Small intestine (tissue), 7 donors: ENCODE data around the gene MMADHC. TPM values are rescaled to one million over a fixed set of nuclear protein-coding genes. Genes with fewer than 3 reads are reported as not detected.

Experiments
- DNase-seq, 2 donors: peaks; one replicate each; pipeline versions ENCODE4 v3.0.0 to v3.0.0-alpha.2; 2013
- FAIRE-seq: peaks from 2 replicates; lab custom pipeline; 2012; peaks lifted over from hg19 to GRCh38; lab: Jason Lieb, UNC
- H3K27ac ChIP-seq, 3 donors: one replicate each; pipeline ENCODE4 v1.5.1; 2013; ENCODE audit warnings: low read length in 2 of 3, mild to moderate bottlenecking in 2 of 3, control low read depth in 1 of 3, inconsistent platforms in 1 of 3, low read depth in 1 of 3, moderate library complexity in 1 of 3
- H3K27me3 ChIP-seq, 3 donors: one replicate each; pipeline ENCODE4 v1.6.1; 2013; ENCODE audit warnings: low read length in 3 of 3, inconsistent platforms in 1 of 3; ENCODE audit not compliant: control insufficient read depth in 3 of 3, insufficient read depth in 3 of 3
- H3K36me3 ChIP-seq, 3 donors: one replicate each; pipeline ENCODE4 v1.6.1; 2013; ENCODE audit warnings: low read length in 3 of 3, inconsistent platforms in 1 of 3, low read depth in 1 of 3, mild to moderate bottlenecking in 1 of 3, moderate library complexity in 1 of 3; ENCODE audit not compliant: control insufficient read depth in 3 of 3, insufficient read depth in 2 of 3
- H3K4me1 ChIP-seq, 3 donors: one replicate each; pipeline ENCODE4 v1.6.1; 2013; ENCODE audit warnings: low read length in 2 of 3, inconsistent platforms in 1 of 3, low read depth in 1 of 3, mild to moderate bottlenecking in 1 of 3, moderate library complexity in 1 of 3; ENCODE audit not compliant: control insufficient read depth in 3 of 3, insufficient read depth in 2 of 3
- H3K4me3 ChIP-seq, 3 donors: one replicate each; pipeline ENCODE4 v1.5.1; 2013; ENCODE audit warnings: low read length in 3 of 3, control low read depth in 1 of 3, inconsistent platforms in 1 of 3, low read depth in 1 of 3, mild to moderate bottlenecking in 1 of 3, moderate library complexity in 1 of 3
- H3K9me3 ChIP-seq, 2 donors: one replicate each; pipeline ENCODE4 v1.6.1; 2013; ENCODE audit warnings: low read depth in 1 of 2, low read length in 1 of 2; ENCODE audit not compliant: control insufficient read depth in 2 of 2, insufficient read depth in 1 of 2
- WGBS, 3 donors: extraction: QIAGEN DNeasy Blood & Tissue Kit; methylation state at CpG; one replicate each; pipeline ENCODE4 v1.1.7; 2013; 5-methylcytosine and 5-hydroxymethylcytosine counted together
- polyA plus RNA-seq, 4 donors: library from polyadenylated mRNA; stranded (reverse) in 3 of 4; unstranded in 1 of 4; fragments of 200-250 nt in 3 of 4; fragments of 120-200 nt in 1 of 4; gene quantifications; one replicate each; pipeline versions ENCODE4 v1.2.1 to v1.2.3, GENCODE V29; 2013
- donor health status: healthy with polysubstance abuse.
- donor health status: control.
- donor health status: control.
- donor health status: Bipolar disorder and iron deficiency.
- donor health status: healthy.

Gene MMADHC
- polyA plus RNA-seq, 4 donors, result 78.5 to 102 (median 97.9) TPM

GRCh38 chr2:149622343-149622742 is 34.8 kb upstream of the MMADHC start:
- FAIRE-seq, result no peak
- 91 to 100% (median 95%) methylated on average over 1 of the region's 1 CpG for WGBS, 3 donors
- no peaks in the 10 kb centered on the region for H3K9me3 ChIP-seq
- no peak overlapping the region for H3K27ac ChIP-seq
- H3K36me3 ChIP-seq, result peaks cover 0 to 2% (median 0%) of the 10 kb centered on the region in 3 donors
- DNase-seq, result no peak
- H3K4me3 ChIP-seq, result no peak overlapping the region
- no peaks in the 10 kb centered on the region for H3K4me1 ChIP-seq
- no peaks in the 10 kb centered on the region for H3K27me3 ChIP-seq

DNA sequence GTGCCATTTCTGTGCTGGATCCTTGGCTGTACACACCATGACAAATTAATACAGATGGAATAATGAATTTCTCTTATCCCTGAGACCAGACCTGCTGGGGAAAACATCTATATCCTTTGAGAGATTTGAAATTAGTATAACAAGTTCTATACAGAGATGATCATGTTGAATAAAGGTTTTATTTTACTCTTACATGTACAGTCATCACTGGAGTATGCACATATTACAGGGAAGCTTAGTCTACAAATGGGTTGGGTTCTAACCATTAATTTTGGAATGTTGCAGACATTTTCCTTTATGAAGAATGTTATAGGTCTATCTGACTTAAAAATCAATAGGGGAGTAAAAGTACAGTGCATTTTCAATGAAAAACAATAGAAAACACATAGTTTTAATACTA is 29.9 kb upstream of the MMADHC start:
- Histone ChIP-seq H3K36me3 (no peaks in the 10 kb centered on the region), H3K4me3 (no peak overlapping the region), H3K27ac (no peak overlapping the region), H3K4me1 (no peaks in the 10 kb centered on the region), H3K9me3 (no peaks in the 10 kb centered on the region), H3K27me3 (no peaks in the 10 kb centered on the region)
- FAIRE-seq (no peak), DNase-seq (no peak)

DNA sequence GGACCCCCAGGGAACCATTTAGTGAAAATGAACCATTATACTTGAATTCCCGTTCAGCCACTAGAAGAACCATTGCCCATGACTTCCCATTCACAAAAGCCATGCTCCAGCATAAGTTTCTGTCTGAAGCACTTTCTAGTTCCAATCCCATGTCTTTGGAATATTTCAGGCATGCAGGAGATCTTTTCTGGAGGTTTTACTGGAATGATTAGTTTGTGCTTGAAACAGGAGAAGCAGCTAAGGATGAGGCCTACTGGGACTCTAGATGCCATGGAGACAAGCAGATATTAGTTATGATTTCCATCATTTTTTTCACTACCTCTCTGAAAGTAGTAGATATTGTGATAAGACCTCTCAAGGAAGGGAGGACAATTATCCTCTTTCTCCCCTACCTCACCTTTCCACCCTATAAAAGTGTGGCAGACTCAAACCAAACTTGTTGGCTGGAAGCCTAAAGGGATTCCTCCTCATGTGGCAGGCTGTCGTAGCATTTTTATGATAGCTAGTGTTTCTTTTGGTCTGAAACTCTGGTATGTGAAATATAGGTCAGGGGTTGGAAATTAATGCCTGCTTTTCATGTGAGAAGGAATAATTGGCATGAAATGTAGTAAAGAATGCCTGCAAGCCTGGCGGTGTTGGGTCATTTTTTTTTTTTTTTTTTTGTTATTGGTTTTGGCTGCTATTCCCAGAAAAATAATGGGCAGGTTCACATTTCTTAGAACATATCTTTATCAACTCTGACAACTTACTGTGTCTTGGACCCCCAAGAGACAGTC is 29.3 kb upstream of the MMADHC start:
- no peak for FAIRE-seq
- 82 to 93% (median 86%) methylated on average over 3 of the region's 3 CpGs for WGBS, 3 donors

GRCh38 chr2:149613704-149614103 is 26.1 kb upstream of the MMADHC start:
- WGBS, 3 donors, result 93 to 100% (median 97%) methylated on average over 2 of the region's 2 CpGs
- no peak overlapping the region for H3K4me3 ChIP-seq
- H3K36me3 ChIP-seq, result no peaks in the 10 kb centered on the region
- no peaks in the 10 kb centered on the region for H3K27me3 ChIP-seq
- FAIRE-seq (no peak), DNase-seq (no peak)
- H3K27ac ChIP-seq, result no peak overlapping the region
- H3K9me3 ChIP-seq, result no peaks in the 10 kb centered on the region
- no peaks in the 10 kb centered on the region for H3K4me1 ChIP-seq

More for the DNA sequence above, 29.3 kb upstream of the MMADHC start:
- Histone ChIP-seq H3K9me3 (no peaks in the 10 kb centered on the region), H3K27ac (no peak overlapping the region), H3K4me3 (no peak overlapping the region), H3K36me3 (no peaks in the 10 kb centered on the region), H3K4me1 (no peaks in the 10 kb centered on the region), H3K27me3 (no peaks in the 10 kb centered on the region)
- no peak for DNase-seq

- WGBS, 3 donors, result 88 to 94% (median 92%) methylated on average over 1 of the region's 1 CpG
- no peak for DNase-seq
- no peaks in the 10 kb centered on the region for H3K36me3 ChIP-seq
- no peak for FAIRE-seq
- no peak overlapping the region for H3K27ac ChIP-seq
- H3K4me3 ChIP-seq, result no peak overlapping the region
- H3K27me3 ChIP-seq, result no peaks in the 10 kb centered on the region
- H3K9me3 ChIP-seq, result peaks cover 0 to 3% of the 10 kb centered on the region in 2 donors
- H3K4me1 ChIP-seq, result no peaks in the 10 kb centered on the region
Measured at GRCh38 chr2:149612122-149612521, 24.5 kb upstream of the MMADHC start.

GRCh38 chr2:149611100-149611820 is 23.7 kb upstream of the MMADHC start:
- DNase-seq, result peak in 1 of 2 donors; percentile 8
- 74 to 85% (median 78%) methylated on average over 7 of the region's 7 CpGs for WGBS, 3 donors
- H3K27ac ChIP-seq, result no peak overlapping the region
- FAIRE-seq, result no peak
- H3K36me3 ChIP-seq, result no peaks in the 10 kb centered on the region
- H3K4me3 ChIP-seq, result no peak overlapping the region
- no peaks in the 10 kb centered on the region for H3K4me1 ChIP-seq
- no peaks in the 10 kb centered on the region for H3K27me3 ChIP-seq
- H3K9me3 ChIP-seq, result peaks cover 0 to 3% of the 10 kb centered on the region in 2 donors

- Histone ChIP-seq H3K9me3 (peaks cover 0 to 6% of the 10 kb centered on the region in 2 donors), H3K4me3 (no peak overlapping the region), H3K27me3 (no peaks in the 10 kb centered on the region), H3K27ac (no peak overlapping the region), H3K4me1 (no peaks in the 10 kb centered on the region), H3K36me3 (no peaks in the 10 kb centered on the region)
- FAIRE-seq, result no peak
- DNase-seq, result no peak
Measured at GRCh38 chr2:149606251-149606811, 18.8 kb upstream of the MMADHC start.

DNA sequence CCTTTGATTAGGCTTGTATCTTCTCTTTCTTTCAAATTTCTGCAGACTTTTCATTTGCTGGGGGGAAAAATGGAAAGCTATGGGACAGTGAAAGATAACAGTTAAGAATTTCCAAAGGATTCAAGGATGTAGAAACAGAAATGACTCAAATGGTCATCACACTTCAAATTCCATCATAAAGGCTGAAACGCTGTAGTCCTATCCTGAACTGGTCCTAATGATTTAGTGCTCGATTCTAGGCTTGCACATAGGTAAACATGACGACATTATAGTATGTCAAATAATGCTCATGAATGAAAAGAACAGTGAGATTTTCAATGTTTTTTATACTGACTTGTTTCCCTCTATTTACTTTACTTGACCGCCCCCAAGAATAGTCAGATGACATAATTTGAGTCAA is 15.7 kb upstream of the MMADHC start:
- H3K4me3 ChIP-seq, result no peak overlapping the region
- no peaks in the 10 kb centered on the region for H3K27me3 ChIP-seq
- no peak for DNase-seq
- 87 to 94% (median 92%) methylated on average over 4 of the region's 4 CpGs for WGBS, 3 donors
- no peaks in the 10 kb centered on the region for H3K4me1 ChIP-seq
- H3K36me3 ChIP-seq, result no peaks in the 10 kb centered on the region
- peaks cover 0 to 7% of the 10 kb centered on the region in 2 donors for H3K9me3 ChIP-seq
- H3K27ac ChIP-seq, result no peak overlapping the region
- FAIRE-seq, result no peak
